CD4-positive, alpha-beta T cell treated with Interleukin-2 at 100 ng/mL for 4 hours (primary cell): Measurements from ENCODE around the gene SLC12A9.
A peak's percentile ranks its signal among the peaks of the same experiment; 100 is the strongest.
"Not testable (repeated sequence)": the region's sequence is repeated elsewhere in the genome, so short reads cannot be mapped to it uniquely, and the experiment has no call there.

Experiments
- DNase-seq: peaks from one replicate; pipeline ENCODE4 v3.0.0-alpha.2; 2020; ENCODE audit warnings: low spot score

SLC12A9 gene

GRCh38 chr7:100852048-100852872 lies at the start of gene SLC12A9:
Gene SLC12A9 (plus strand): TSS chr7:100852713. CDS start chr7:100854198, 1,485 bp downstream.
- DNase-seq = peak; percentile 81

- DNase-seq = no peak
These were observed 49.6 kb upstream of the SLC12A9 start for GRCh38 chr7:100802951-100803350.

GRCh38 chr7:100803398-100804161 lies 48.9 kb upstream of the SLC12A9 start:
- peak; percentile 38 for DNase-seq

GRCh38 chr7:100804681-100805431 lies 47.7 kb upstream of the SLC12A9 start:
- DNase-seq = no peak

GRCh38 chr7:100806276-100806675 lies 46.2 kb upstream of the SLC12A9 start:
- no peak for DNase-seq

- not testable (repeated sequence) for DNase-seq
These were observed 45.6 kb upstream of the SLC12A9 start for GRCh38 chr7:100806883-100807282.

GRCh38 chr7:100808354-100808875 lies 44.1 kb upstream of the SLC12A9 start:
- no peak for DNase-seq

- DNase-seq = no peak
These were observed 41.0 kb upstream of the SLC12A9 start for GRCh38 chr7:100811480-100811879.

GRCh38 chr7:100812729-100813128 lies 39.8 kb upstream of the SLC12A9 start:
- DNase-seq = no peak

- not testable (repeated sequence) for DNase-seq
These were observed 36.0 kb upstream of the SLC12A9 start for GRCh38 chr7:100816515-100816914.

- DNase-seq = no peak
These were observed 35.4 kb upstream of the SLC12A9 start for GRCh38 chr7:100817097-100817496.

- DNase-seq = no peak
These were observed 34.1 kb upstream of the SLC12A9 start for GRCh38 chr7:100818366-100818765.

GRCh38 chr7:100818825-100819224 lies 33.7 kb upstream of the SLC12A9 start:
- no peak for DNase-seq

- no peak for DNase-seq
These were observed 32.9 kb upstream of the SLC12A9 start for GRCh38 chr7:100819586-100819985.

GRCh38 chr7:100822236-100823139 lies 30.0 kb upstream of the SLC12A9 start:
- no peak for DNase-seq

- DNase-seq = no peak
These were observed 29.4 kb upstream of the SLC12A9 start for GRCh38 chr7:100823140-100823525.

- no peak for DNase-seq
These were observed 29.0 kb upstream of the SLC12A9 start for GRCh38 chr7:100823534-100823933.

- DNase-seq = no peak
These were observed 27.9 kb upstream of the SLC12A9 start for GRCh38 chr7:100824499-100825214.

- DNase-seq = no peak
These were observed 27.3 kb upstream of the SLC12A9 start for GRCh38 chr7:100825215-100825671.

GRCh38 chr7:100825751-100826513 lies 26.6 kb upstream of the SLC12A9 start:
- DNase-seq = no peak
